ENCODE measurements around the gene TENM4.

- no peak for TF ChIP-seq CTCF (IDR thresholded peaks at IDR 0.05)
- TF ChIP-seq EZH2phosphoT487 (IDR thresholded peaks at IDR 0.05) = no peak
Measured at GRCh38 chr11:79179087-79179486, 261.7 kb downstream of the TENM4 start.

All from neural progenitor cell (in vitro differentiated cells).